ENCODE data around the gene ZNF611.
A peak's percentile ranks its signal among the peaks of the same experiment; 100 is the strongest.

GRCh38 chr19:52734893-52735661, at the start of gene ZNF611:
- TF ChIP-seq CTCF (conservative IDR thresholded peaks at IDR 0.05) = peak; percentile 74
- no peak for TF ChIP-seq EZH2 (IDR thresholded peaks at IDR 0.05; ENCODE audit: low read depth)
